GM21447 (cell line): ENCODE results near the gene ABHD2.

ENCODE experiments used
- ATAC-seq: cut with Tn5 transposase; IDR thresholded peaks from one replicate; pipeline ENCODE4 v1.9.1; 2021; ENCODE audit not compliant: unreplicated experiment

Gene ABHD2

GRCh38 chr15:89187301-89187985 is 99.2 kb downstream of the ABHD2 start:
- ATAC-seq: no peak

DNA sequence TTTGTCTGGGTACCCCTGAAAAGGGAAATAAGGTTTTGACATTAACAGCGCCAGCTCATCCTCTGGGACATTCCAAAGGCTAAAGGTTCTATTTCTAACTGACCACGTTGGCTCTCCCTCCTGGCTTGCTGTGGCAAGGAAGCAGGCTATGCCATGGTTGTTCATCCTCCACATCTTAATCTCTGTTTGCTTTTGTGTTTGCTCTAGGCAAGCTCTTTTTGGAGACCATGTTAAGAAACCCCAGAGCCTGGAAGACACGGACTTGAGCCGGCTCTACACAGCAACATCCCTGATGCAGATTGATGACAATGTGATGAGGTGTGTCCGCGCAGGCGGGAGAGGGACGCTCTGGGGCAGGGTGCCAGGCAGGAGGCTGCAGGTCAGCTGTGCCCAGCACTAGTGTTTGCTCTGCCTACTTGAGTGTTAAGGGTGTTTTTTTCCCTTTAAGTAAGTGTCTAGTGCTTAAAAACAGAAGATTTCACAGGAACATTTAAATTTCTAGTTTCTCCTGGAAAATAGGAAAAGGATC is 99.8 kb downstream of the ABHD2 start:
- ATAC-seq: no peak

GRCh38 chr15:89192136-89192535 is 103.9 kb downstream of the ABHD2 start:
- ATAC-seq: no peak

DNA sequence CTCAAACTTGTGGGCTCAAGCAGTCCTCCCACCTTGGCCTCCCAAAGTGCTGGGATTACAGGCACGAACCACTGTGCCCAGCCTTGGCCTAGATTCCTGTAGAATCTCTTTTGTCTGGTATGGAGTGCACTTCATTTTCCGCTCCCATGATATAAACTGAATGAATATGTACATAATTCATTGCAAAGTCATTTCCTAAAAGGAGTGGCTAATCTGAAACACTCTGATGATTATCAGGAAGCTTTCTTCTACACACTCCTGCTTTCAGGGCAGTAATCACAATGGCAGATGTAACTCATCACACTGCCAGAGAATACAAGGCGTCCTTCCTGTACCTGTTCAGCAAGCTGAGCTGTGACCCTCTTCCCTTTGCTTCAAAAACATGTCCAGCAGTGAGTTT is 104.5 kb downstream of the ABHD2 start:
- ATAC-seq: no peak

DNA sequence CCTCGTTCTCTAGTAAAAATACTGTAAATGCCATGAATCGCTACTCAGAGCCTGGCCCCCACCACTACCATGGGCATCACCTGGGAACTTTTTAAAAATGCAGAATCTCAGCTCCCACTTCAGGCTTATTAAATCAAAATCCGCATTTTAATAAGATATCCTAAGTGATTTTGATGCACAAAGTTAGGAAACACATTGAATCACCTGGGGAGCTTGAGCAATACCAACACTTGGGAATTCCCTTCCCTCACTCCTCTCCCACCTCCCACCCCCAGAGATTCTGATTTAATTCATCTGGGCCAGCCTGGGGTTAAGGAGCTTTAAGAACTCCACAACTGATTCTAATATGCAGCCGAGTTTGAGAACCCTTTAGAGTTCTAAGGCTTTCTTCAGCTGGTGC is 106.4 kb downstream of the ABHD2 start:
- no peak for ATAC-seq

- no peak for ATAC-seq
Observed at GRCh38 chr15:89195836-89196235, 107.6 kb downstream of the ABHD2 start.

DNA sequence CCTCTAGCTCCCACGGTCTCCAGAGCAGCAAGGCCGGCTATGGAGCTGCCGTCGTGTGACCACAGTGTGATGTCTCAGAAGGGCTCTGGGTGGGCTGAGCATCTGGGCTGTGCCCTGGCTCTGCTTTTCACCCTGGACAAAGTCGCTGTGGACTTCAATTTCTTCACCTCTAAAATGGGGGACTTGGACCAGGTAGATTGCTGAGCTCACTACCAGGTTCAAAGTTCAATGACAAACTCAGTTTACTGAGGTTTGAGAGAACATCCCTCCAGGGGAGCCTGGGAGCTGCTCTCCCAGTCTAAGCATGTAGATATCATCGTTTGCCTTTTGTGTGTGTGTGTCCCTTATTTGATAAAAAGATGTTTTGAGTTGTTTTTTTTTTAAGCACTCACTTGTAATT is 108.0 kb downstream of the ABHD2 start:
- ATAC-seq: no peak

- no peak for ATAC-seq
Observed at GRCh38 chr15:89196994-89197393, 108.7 kb downstream of the ABHD2 start.

- ATAC-seq: no peak
Observed at GRCh38 chr15:89197503-89197971, 109.3 kb downstream of the ABHD2 start.

DNA sequence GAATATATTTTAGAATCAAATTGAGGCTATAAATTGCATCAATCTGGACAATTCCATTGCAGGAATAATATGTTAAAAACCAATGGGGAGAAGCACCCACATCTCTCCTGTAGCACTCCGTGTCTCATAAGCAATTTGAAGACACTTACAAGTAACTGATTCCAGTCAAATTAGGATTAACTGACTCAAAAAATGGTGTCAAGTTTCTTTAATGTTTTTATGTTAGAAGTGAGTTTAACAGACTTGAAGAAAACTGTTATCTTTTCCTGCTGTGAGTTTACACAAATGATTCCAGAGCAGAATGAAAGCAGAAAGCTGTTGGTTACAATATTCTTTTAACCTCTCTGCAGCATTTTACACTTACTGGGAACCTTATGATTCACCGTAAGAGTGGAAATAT is 109.9 kb downstream of the ABHD2 start:
- no peak for ATAC-seq

DNA sequence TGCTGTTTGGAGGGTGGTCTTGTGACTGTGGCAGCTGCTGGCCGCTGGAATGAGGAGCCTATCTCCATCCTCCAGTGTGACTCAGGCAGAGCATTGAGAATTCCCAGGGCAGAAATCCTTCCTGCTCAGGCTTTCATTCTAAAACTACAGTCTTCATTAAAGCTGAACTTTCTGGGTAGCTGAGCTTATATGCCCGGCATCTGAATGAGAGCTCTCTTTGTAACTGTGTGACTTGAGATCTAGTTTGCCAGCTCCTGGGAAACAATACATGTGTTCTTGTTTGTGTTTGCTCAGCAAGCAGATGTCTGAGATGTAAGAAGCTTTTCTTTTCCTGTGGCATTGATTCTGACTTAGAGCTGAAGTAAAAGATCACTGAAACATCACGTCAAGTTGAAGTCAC is 110.7 kb downstream of the ABHD2 start:
- ATAC-seq: no peak

GRCh38 chr15:89199746-89200145 is 111.5 kb downstream of the ABHD2 start:
- no peak for ATAC-seq

DNA sequence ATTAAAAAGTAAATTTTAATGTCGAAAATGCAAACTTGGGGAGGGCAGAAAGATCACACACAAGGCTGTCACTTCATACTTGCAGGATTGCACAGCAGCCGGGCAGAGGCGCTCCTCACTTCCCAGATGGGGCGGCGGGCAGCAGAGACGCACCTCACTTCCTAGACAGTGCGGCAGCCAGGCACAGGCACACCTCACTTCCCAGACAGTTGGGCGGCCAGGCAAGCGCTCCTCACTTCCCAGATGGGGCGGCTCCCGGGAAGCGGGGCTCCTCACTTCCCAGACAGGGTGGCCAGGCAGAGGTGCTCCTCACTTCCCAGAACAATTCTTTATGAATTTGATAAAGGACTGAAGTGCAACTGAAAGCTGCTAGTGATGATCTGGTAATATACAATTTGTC is 111.9 kb downstream of the ABHD2 start:
- ATAC-seq: no peak

DNA sequence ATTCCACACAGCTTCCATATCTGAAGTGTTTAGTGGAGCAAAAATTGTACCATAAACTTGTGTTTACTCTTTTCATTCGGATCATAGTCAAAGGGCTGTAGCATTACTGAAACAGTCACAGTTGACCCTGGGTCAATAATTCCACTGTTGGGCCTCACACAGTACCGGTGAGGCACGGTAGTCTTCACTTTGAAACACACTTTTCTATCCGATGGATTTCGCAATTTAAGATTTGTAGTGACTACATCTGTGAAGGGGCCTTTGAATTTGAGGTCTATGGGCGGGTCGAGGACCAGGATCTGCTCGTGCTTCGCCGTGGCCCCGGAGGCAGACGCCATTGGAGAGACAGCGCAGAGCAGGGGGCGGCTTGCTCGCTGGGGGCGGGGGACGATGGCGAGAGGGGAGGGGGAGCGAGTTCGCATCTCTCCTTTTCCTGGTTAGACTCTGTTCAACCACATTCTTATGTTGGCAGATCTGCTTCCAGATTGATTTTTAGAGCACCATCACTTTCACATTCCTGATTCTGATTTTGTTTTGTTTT is 113.3 kb downstream of the ABHD2 start:
- ATAC-seq: no peak

GRCh38 chr15:89203705-89204273 is 115.5 kb downstream of the ABHD2 start:
- no peak for ATAC-seq

- no peak for ATAC-seq
Observed at GRCh38 chr15:89205991-89206585, 117.8 kb downstream of the ABHD2 start.

DNA sequence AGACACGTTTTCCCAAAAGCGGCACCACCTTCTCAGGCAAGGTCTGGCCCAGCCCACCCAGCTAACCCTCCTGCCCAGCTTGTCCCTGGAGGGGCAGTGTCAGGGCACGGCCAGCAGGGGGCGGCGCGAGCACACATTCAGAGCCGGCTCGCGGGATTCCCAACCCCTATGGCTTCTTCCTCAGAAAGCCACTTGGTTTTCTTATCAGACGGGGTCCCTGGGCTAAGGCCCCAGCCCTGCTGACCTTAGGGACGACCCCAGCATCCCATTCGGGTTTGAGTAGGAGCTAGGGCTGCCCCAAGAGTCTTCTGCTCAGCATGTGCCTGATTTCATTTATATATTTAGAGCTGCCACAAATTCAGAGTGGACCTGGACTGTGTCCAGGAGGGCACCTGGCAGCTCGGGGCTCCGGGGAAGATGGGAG is 118.7 kb downstream of the ABHD2 start:
- ATAC-seq: peak; percentile 69

DNA sequence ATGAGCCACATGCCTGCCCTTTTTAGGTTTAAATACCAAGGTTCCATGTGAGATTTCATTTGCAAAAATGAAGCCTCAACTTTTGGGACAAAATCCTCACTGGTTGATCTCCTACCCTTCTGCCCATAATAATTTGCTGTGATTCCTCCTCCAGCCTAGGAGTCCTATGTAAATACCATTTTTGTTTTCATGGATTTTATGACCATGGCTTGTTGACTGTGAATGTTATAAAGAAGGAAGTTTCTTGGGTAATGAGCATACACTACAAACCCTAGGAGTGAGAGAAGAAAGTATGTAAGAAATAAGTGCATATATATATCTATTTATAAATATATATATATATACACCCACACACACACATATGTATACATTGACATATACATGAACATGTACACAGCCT is 120.0 kb downstream of the ABHD2 start:
- ATAC-seq: no peak

DNA sequence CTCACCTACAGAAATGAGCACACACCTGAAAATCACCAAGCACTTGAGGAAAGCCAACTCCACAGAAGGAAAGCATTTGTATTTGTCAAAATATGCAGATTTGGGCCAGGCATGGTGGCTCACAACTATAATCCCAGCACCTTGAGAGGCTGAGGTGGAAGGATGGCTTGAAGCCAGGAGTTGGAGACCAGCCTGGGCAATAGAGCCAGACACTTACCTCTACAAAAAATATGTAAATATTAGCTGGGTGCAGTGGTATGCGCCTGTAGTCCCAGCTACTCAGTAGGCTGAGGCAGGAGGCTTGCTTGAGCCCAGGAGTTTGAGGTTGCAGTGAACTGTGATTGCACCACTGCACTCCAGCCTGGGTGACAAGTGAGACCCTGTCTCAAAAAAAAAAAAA is 120.8 kb downstream of the ABHD2 start:
- ATAC-seq: no peak

GRCh38 chr15:89211678-89212170 is 123.5 kb downstream of the ABHD2 start:
- no peak for ATAC-seq

- ATAC-seq: no peak
Observed at GRCh38 chr15:89215627-89216026, 127.4 kb downstream of the ABHD2 start.

GRCh38 chr15:89217031-89217430 is 128.8 kb downstream of the ABHD2 start:
- no peak for ATAC-seq
